CD14-positive monocyte (primary cell): ENCODE measurements around the gene R3HCC1L. TPM values are rescaled to one million over a fixed set of nuclear protein-coding genes. Genes with fewer than 3 reads are reported as not detected.

Experiments
- DNase-seq, 3 donors: peaks; one replicate each; pipeline ENCODE4 v3.0.0-alpha.2; 2011 to 2022
- H2AFZ ChIP-seq: 2 replicates; pipeline ENCODE4 v1.6.0; 2012; ENCODE audit warnings: mild to moderate bottlenecking, low read depth, low read length, inconsistent platforms; ENCODE audit not compliant: insufficient read depth, poor library complexity, severe bottlenecking
- H3K27ac ChIP-seq, 2 donors: 1 replicate in 1 of 2; 2 replicates in 1 of 2; pipeline ENCODE4 v1.5.1; 2012 to 2013; ENCODE audit warnings: low read length in 2 of 2, control low read depth in 1 of 2, inconsistent platforms in 1 of 2, low read depth in 1 of 2, mild to moderate bottlenecking in 1 of 2
- H3K27me3 ChIP-seq, 2 donors: one replicate each; pipeline versions ENCODE4 v1.6.0 to v1.6.1; 2011 to 2013; ENCODE audit warnings: low read length in 2 of 2; ENCODE audit not compliant: control insufficient read depth in 2 of 2, insufficient read depth in 2 of 2
- H3K36me3 ChIP-seq, 2 donors: replicated peaks in 1 of 2; 1 replicate in 1 of 2; 2 replicates in 1 of 2; pipeline versions ENCODE4 v1.5.1 to v1.6.1; 2012 to 2013; ENCODE audit warnings: low read length in 2 of 2, control low read depth in 1 of 2, inconsistent platforms in 1 of 2, mild to moderate bottlenecking in 1 of 2; ENCODE audit not compliant: insufficient read depth in 2 of 2, control insufficient read depth in 1 of 2
- H3K4me1 ChIP-seq, 2 donors: 1 replicate in 1 of 2; 2 replicates in 1 of 2; pipeline versions ENCODE4 v1.5.1 to v1.6.1; 2012 to 2013; ENCODE audit warnings: low read length in 2 of 2, control low read depth in 1 of 2, inconsistent platforms in 1 of 2, mild to moderate bottlenecking in 1 of 2, moderate library complexity in 1 of 2; ENCODE audit not compliant: insufficient read depth in 2 of 2, control insufficient read depth in 1 of 2
- H3K4me2 ChIP-seq: replicated peaks from 2 replicates; pipeline ENCODE3; 2012; ENCODE audit warnings: low read length, moderate library complexity, mild to moderate bottlenecking; ENCODE audit not compliant: poor library complexity, severe bottlenecking; ENCODE audit errors: extremely low read depth
- H3K4me3 ChIP-seq, 3 experiments: fragments of 200-600 bp in 1 of 3; sonication (generic) in 1 of 3; replicated peaks in 1 of 3; 1 replicate in 2 of 3; 2 replicates in 1 of 3; pipeline ENCODE4 v1.5.1; 2011 to 2013; ENCODE audit warnings: low read length in 3 of 3, mild to moderate bottlenecking in 3 of 3, control low read depth in 2 of 3, low read depth in 2 of 3, inconsistent platforms in 1 of 3, moderate library complexity in 1 of 3
- H3K79me2 ChIP-seq: 2 replicates; pipeline ENCODE4 v1.6.0; 2012; ENCODE audit warnings: mild to moderate bottlenecking, control low read depth, inconsistent platforms, low read length, moderate library complexity; ENCODE audit not compliant: insufficient read depth
- H3K9ac ChIP-seq: 2 replicates; pipeline ENCODE4 v1.6.0; 2017; ENCODE audit warnings: low read length, mild to moderate bottlenecking; ENCODE audit not compliant: insufficient read depth, poor library complexity, severe bottlenecking
- H3K9me3 ChIP-seq, 2 donors: replicated peaks in 1 of 2; 1 replicate in 1 of 2; 2 replicates in 1 of 2; pipeline versions ENCODE4 v1.5.1 to v1.6.1; 2012 to 2013; ENCODE audit warnings: low read length in 2 of 2, control low read depth in 1 of 2; ENCODE audit not compliant: control insufficient read depth in 1 of 2, insufficient read depth in 1 of 2
- H4K20me1 ChIP-seq: 2 replicates; pipeline ENCODE4 v1.6.0; 2012; ENCODE audit warnings: mild to moderate bottlenecking, low read length, control low read depth, moderate library complexity; ENCODE audit not compliant: insufficient read depth
- H3K27ac Mint-ChIP-seq, 7 donors: one replicate each; pipeline ENCODE4 v1.8.0; 2020; ENCODE audit warnings: mild to moderate bottlenecking in 7 of 7, mixed read lengths in 7 of 7, moderate library complexity in 6 of 7, inconsistent platforms in 2 of 7
- H3K27me3 Mint-ChIP-seq, 3 donors: one replicate each; pipeline ENCODE4 v1.8.0; 2021 to 2022; ENCODE audit warnings: low read depth in 3 of 3, mild to moderate bottlenecking in 3 of 3, mixed read lengths in 3 of 3, moderate library complexity in 3 of 3, inconsistent platforms in 1 of 3
- H3K36me3 Mint-ChIP-seq, 2 donors: one replicate each; pipeline ENCODE4 v1.8.0; 2020; ENCODE audit warnings: mixed read lengths in 2 of 2, inconsistent platforms in 1 of 2, mild to moderate bottlenecking in 1 of 2
- H3K4me1 Mint-ChIP-seq: one replicate; pipeline ENCODE4 v1.8.0; 2020; ENCODE audit warnings: mild to moderate bottlenecking, mixed read lengths
- H3K4me3 Mint-ChIP-seq, 2 donors: one replicate each; pipeline ENCODE4 v1.8.0; 2020; ENCODE audit warnings: mild to moderate bottlenecking in 2 of 2, mixed read lengths in 2 of 2, moderate library complexity in 1 of 2
- H3K9me3 Mint-ChIP-seq, 7 donors: one replicate each; pipeline ENCODE4 v1.8.0; 2020 to 2022; ENCODE audit warnings: mixed read lengths in 7 of 7, mild to moderate bottlenecking in 6 of 7, moderate library complexity in 6 of 7, inconsistent platforms in 2 of 7
- CTCF ChIP-seq: fragments of 200-600 bp; IDR thresholded peaks from one replicate; pipeline ENCODE4 v1.8.0; 2022; ENCODE audit warnings: antibody characterized with exemption, mild to moderate bottlenecking
- WGBS: methylation state at CpG from one replicate; pipeline ENCODE4 v1.1.5; 2013; ENCODE audit warnings: missing lambda C conversion rate; ENCODE audit not compliant: insufficient coverage; 5-methylcytosine and 5-hydroxymethylcytosine counted together
- intact Hi-C, 2 donors: fragments of 100-400 bp; cut with micrococcal nuclease; formaldehyde crosslinking; loops; one replicate each; pipeline versions ENCODE4 v1.15.0 to v1.15.1; 2023
- polyA plus RNA-seq, 3 donors: library from polyadenylated mRNA; depleted of rRNA in 1 of 3; unstranded in 2 of 3; stranded (reverse) in 1 of 3; fragments of 300-500 nt in 2 of 3; fragments of >200 nt in 1 of 3; fragmentation: Illumina TruSeq in 2 of 3; gene quantifications; 1 replicate in 2 of 3; 2 replicates in 1 of 3; pipeline ENCODE4 v1.2.3, GENCODE V29; 2012 to 2021

R3HCC1L gene
- polyA plus RNA-seq, 3 donors = 2.6 to 13.8 (median 2.7) TPM

GRCh38 chr10:98285416-98285815, 151.0 kb downstream of the R3HCC1L start:
- Histone ChIP-seq H3K79me2 (no peaks in the 10 kb centered on the region), H3K27ac (no peak overlapping the region), H3K4me3 (no peak overlapping the region), H3K4me2 (no peak overlapping the region), H3K4me1 (no peaks in the 10 kb centered on the region), H3K9me3 (no peaks in the 10 kb centered on the region), H4K20me1 (no peaks in the 10 kb centered on the region), H3K27me3 (peaks cover 10 to 19% of the 10 kb centered on the region in 2 donors), H3K36me3 (no peaks in the 10 kb centered on the region), H3K9ac (no peak overlapping the region), H2AFZ (no peak overlapping the region)
- TF ChIP-seq CTCF = no peak
- Mint-ChIP-seq H3K27ac (no peak overlapping the region), H3K27me3 (peaks cover 26 to 36% (median 28%) of the 10 kb centered on the region in 3 donors), H3K36me3 (no peaks in the 10 kb centered on the region), H3K9me3 (peaks cover 0 to 8% (median 2%) of the 10 kb centered on the region in 7 donors), H3K4me3 (no peak overlapping the region), H3K4me1 (no peaks in the 10 kb centered on the region)
- intact Hi-C loops = no loop called here
- 88% methylated on average over 2 of the region's 2 CpGs for WGBS
- no peak for DNase-seq

GRCh38 chr10:98286419-98286818, 152.0 kb downstream of the R3HCC1L start:
- WGBS = 97% methylated on average over 8 of the region's 12 CpGs
- no peaks in the 10 kb centered on the region for H3K79me2 ChIP-seq
- peaks cover 23 to 35% (median 27%) of the 10 kb centered on the region in 3 donors for H3K27me3 Mint-ChIP-seq

More at GRCh38 chr10:98286419-98286818, 152.0 kb downstream of the R3HCC1L start:
- H3K36me3 Mint-ChIP-seq = no peaks in the 10 kb centered on the region
- no peak overlapping the region for H3K27ac ChIP-seq
- peak overlapping the region in 1 of 7 donors; percentile 67 for H3K27ac Mint-ChIP-seq
- TF ChIP-seq CTCF = no peak
- no peaks in the 10 kb centered on the region for H3K4me1 ChIP-seq
- no peaks in the 10 kb centered on the region for H3K36me3 ChIP-seq
- no peaks in the 10 kb centered on the region for H3K9me3 ChIP-seq
- no peak overlapping the region for H3K4me3 Mint-ChIP-seq
- peaks cover 0 to 5% (median 2%) of the 10 kb centered on the region in 7 donors for H3K9me3 Mint-ChIP-seq
- no peak overlapping the region for H3K4me3 ChIP-seq
- no peak overlapping the region for H3K4me2 ChIP-seq
- DNase-seq = no peak
- H4K20me1 ChIP-seq = no peaks in the 10 kb centered on the region
- H3K4me1 Mint-ChIP-seq = no peaks in the 10 kb centered on the region
- no peak overlapping the region for H2AFZ ChIP-seq
- intact Hi-C loops = no loop called here
- H3K27me3 ChIP-seq = peaks cover 6 to 11% of the 10 kb centered on the region in 2 donors
- no peak overlapping the region for H3K9ac ChIP-seq
